ENCODE results near the gene ADGRA1.
"Not testable (repeated sequence)": the region's sequence is repeated elsewhere in the genome, so short reads cannot be mapped to it uniquely, and the experiment has no call there.

DNA sequence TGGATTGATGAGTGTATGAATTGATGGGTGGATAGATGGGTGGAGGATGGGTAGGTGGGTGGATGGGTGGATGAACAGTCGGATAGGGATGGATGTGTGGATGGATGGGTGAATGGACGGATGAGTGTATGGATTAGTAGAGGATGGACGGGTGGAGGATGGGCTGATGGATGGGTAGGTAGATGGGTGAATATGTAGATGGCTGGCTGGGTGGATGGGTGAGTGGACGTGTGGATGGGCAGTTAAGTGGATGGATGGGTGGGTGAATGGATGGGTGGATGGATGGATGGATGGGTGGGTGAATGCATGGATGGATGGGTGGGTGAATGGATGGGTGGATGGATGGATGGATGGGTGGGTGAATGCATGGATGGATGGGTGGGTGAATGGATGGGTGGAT, 87.9 kb downstream of the ADGRA1 start:
- not testable (repeated sequence) for TF ChIP-seq CTCF (IDR thresholded peaks at IDR 0.05; ENCODE audit: borderline replicate concordance, extremely low read depth, low read length, poor library complexity, severe bottlenecking); EZH2 (IDR thresholded peaks at IDR 0.05; ENCODE audit: borderline replicate concordance, low read depth, low read length, severe bottlenecking)

Measured in DND-41 (cell line).